BE2C (cell line): Measurements from ENCODE around the gene MRPL23.

Experiments
- DNase-seq: peaks from one replicate; pipeline ENCODE4 v3.0.0-alpha.2; 2020
- H3K27me3 ChIP-seq: fragments of 250-450 bp; sonication (Bioruptor Pico); 2 replicates; pipeline ENCODE4 v1.5.1; 2020; ENCODE audit warnings: mild to moderate bottlenecking
- H3K36me3 ChIP-seq: fragments of 250-450 bp; sonication (Bioruptor Pico); 2 replicates; pipeline ENCODE4 v1.5.1; 2020; ENCODE audit warnings: mild to moderate bottlenecking
- H3K4me1 ChIP-seq: fragments of 250-450 bp; sonication (Bioruptor Pico); 2 replicates; pipeline ENCODE4 v1.5.1; 2020
- H3K4me3 ChIP-seq: 2 replicates; pipeline ENCODE4 v1.5.1; 2011; ENCODE audit warnings: low read depth, low read length
- H3K9me3 ChIP-seq: fragments of 250-450 bp; sonication (Bioruptor Pico); 2 replicates; pipeline ENCODE4 v1.5.1; 2020
- CTCF ChIP-seq: IDR thresholded peaks from 2 replicates; pipeline ENCODE4 v1.5.1; 2012; ENCODE audit warnings: mild to moderate bottlenecking, low read depth, low read length

Gene MRPL23

GRCh38 chr11:1924646-1925372 lies 22.3 kb upstream of the MRPL23 start:
- DNase-seq: no peak
- Histone ChIP-seq H3K4me3 (no peak overlapping the region), H3K36me3 (no peaks in the 10 kb centered on the region), H3K27me3 (no peaks in the 10 kb centered on the region), H3K4me1 (no peaks in the 10 kb centered on the region), H3K9me3 (no peaks in the 10 kb centered on the region)
- TF ChIP-seq CTCF: no peak

- no peaks in the 10 kb centered on the region for H3K27me3 ChIP-seq
- no peaks in the 10 kb centered on the region for H3K36me3 ChIP-seq
- no peaks in the 10 kb centered on the region for H3K4me1 ChIP-seq
- H3K9me3 ChIP-seq: no peaks in the 10 kb centered on the region
- TF ChIP-seq CTCF: no peak
- no peak for DNase-seq
- H3K4me3 ChIP-seq: no peak overlapping the region
Measured at GRCh38 chr11:1925373-1926155, 21.6 kb upstream of the MRPL23 start.

- Histone ChIP-seq H3K27me3 (no peaks in the 10 kb centered on the region), H3K4me3 (no peak overlapping the region), H3K36me3 (no peaks in the 10 kb centered on the region), H3K4me1 (no peaks in the 10 kb centered on the region), H3K9me3 (no peaks in the 10 kb centered on the region)
- TF ChIP-seq CTCF: no peak
- no peak for DNase-seq
Measured at GRCh38 chr11:1926156-1927025, 20.7 kb upstream of the MRPL23 start.

GRCh38 chr11:1927026-1927847 lies 19.9 kb upstream of the MRPL23 start:
- H3K4me3 ChIP-seq: no peak overlapping the region
- DNase-seq: no peak
- no peaks in the 10 kb centered on the region for H3K9me3 ChIP-seq
- H3K36me3 ChIP-seq: no peaks in the 10 kb centered on the region
- no peaks in the 10 kb centered on the region for H3K27me3 ChIP-seq
- no peaks in the 10 kb centered on the region for H3K4me1 ChIP-seq
- TF ChIP-seq CTCF: no peak

GRCh38 chr11:1927848-1928469 lies 19.2 kb upstream of the MRPL23 start:
- no peak for TF ChIP-seq CTCF
- no peaks in the 10 kb centered on the region for H3K4me1 ChIP-seq
- H3K9me3 ChIP-seq: no peaks in the 10 kb centered on the region
- no peak overlapping the region for H3K4me3 ChIP-seq
- H3K27me3 ChIP-seq: no peaks in the 10 kb centered on the region
- no peak for DNase-seq
- no peaks in the 10 kb centered on the region for H3K36me3 ChIP-seq
